GM12864 (cell line): Measurements from ENCODE around the gene PDF.

ENCODE experiments used
- DNase-seq: peaks from one replicate; pipeline ENCODE4 v3.0.0-alpha.2; 2011; ENCODE audit warnings: low read depth
- H3K4me3 ChIP-seq: 2 replicates; pipeline ENCODE4 v1.5.1; 2011; ENCODE audit warnings: mild to moderate bottlenecking, low read depth, low read length, control low read depth
- CTCF ChIP-seq: IDR thresholded peaks from 2 replicates; pipeline ENCODE4 v1.5.1; 2011; ENCODE audit warnings: low read depth, mild to moderate bottlenecking, moderate library complexity, low read length, control low read depth, inconsistent platforms; ENCODE audit errors: missing control alignments

The PDF gene

GRCh38 chr16:69285240-69285639 lies 45.1 kb downstream of the PDF start:
- TF ChIP-seq CTCF = no peak
- no peak for DNase-seq
- H3K4me3 ChIP-seq = no peak overlapping the region

- H3K4me3 ChIP-seq = no peak overlapping the region
- TF ChIP-seq CTCF = no peak
- no peak for DNase-seq
These were observed 46.5 kb downstream of the PDF start for GRCh38 chr16:69283851-69284250.

GRCh38 chr16:69277413-69277812 lies 53.0 kb downstream of the PDF start:
- DNase-seq = no peak
- H3K4me3 ChIP-seq = no peak overlapping the region
- TF ChIP-seq CTCF = no peak
